Effector memory CD8-positive, alpha-beta T cell (primary cell): ENCODE data around the gene DDI2.
"Not testable (repeated sequence)": the region's sequence is repeated elsewhere in the genome, so short reads cannot be mapped to it uniquely, and the experiment has no call there.

Experiments used
- ATAC-seq: fragments of 150-1000 bp; cut with Tn5 transposase; replicated peaks from 2 replicates; pipeline ENCODE4 v1.10.0; 2021; ENCODE audit warnings: mild to moderate bottlenecking, moderate library complexity
- DNase-seq, 3 experiments: peaks; one replicate each; pipeline ENCODE4 v3.0.0; 2021
- H3K27ac Mint-ChIP-seq, 2 donors: one replicate each; pipeline ENCODE4 v1.8.0; 2022; ENCODE audit warnings: mild to moderate bottlenecking in 2 of 2, mixed read lengths in 2 of 2, moderate library complexity in 2 of 2
- H3K27me3 Mint-ChIP-seq, 2 donors: one replicate each; pipeline ENCODE4 v1.8.0; 2022; ENCODE audit warnings: mixed read lengths in 2 of 2
- H3K36me3 Mint-ChIP-seq: one replicate; pipeline ENCODE4 v1.8.0; 2022; ENCODE audit warnings: mild to moderate bottlenecking, moderate library complexity, mixed read lengths; ENCODE audit not compliant: insufficient read depth
- H3K4me1 Mint-ChIP-seq, 2 donors: one replicate each; pipeline ENCODE4 v1.8.0; 2022; ENCODE audit warnings: low read depth in 2 of 2, mixed read lengths in 2 of 2
- H3K4me3 Mint-ChIP-seq, 2 donors: one replicate each; pipeline ENCODE4 v1.8.0; 2022; ENCODE audit warnings: mild to moderate bottlenecking in 2 of 2, mixed read lengths in 2 of 2, moderate library complexity in 2 of 2
- H3K9me3 Mint-ChIP-seq, 2 donors: one replicate each; pipeline ENCODE4 v1.8.0; 2022; ENCODE audit warnings: mixed read lengths in 2 of 2

DDI2 gene

DNA sequence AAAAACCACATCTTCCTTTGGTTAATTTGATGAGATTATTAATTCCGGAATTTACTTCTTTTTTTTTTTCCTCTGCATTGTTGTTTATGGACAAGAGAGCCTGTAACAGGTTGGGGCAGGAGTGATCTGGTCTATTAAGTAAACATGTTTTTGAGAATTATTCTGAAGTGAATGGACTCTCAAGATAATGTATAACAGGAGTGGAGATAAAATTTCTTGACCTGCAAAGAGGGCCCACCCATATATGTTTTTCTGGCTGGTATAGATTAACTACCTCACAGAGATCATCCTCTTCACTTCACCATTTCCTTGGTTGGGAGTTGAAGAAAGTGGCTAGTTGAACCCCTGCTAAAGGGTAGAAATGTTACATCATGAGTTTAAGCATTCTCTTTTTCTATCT, 10.7 kb downstream of the DDI2 start:
- no peaks in the 10 kb centered on the region for H3K9me3 Mint-ChIP-seq
- H3K27ac Mint-ChIP-seq, result peak overlapping the region in 1 of 2 donors; percentile 71
- no peak for DNase-seq
- peaks cover 15 to 37% of the 10 kb centered on the region in 2 donors for H3K4me1 Mint-ChIP-seq
- ATAC-seq, result no peak
- no peak overlapping the region for H3K4me3 Mint-ChIP-seq
- no peaks in the 10 kb centered on the region for H3K27me3 Mint-ChIP-seq
- H3K36me3 Mint-ChIP-seq, result peaks cover 70% of the 10 kb centered on the region

DNA sequence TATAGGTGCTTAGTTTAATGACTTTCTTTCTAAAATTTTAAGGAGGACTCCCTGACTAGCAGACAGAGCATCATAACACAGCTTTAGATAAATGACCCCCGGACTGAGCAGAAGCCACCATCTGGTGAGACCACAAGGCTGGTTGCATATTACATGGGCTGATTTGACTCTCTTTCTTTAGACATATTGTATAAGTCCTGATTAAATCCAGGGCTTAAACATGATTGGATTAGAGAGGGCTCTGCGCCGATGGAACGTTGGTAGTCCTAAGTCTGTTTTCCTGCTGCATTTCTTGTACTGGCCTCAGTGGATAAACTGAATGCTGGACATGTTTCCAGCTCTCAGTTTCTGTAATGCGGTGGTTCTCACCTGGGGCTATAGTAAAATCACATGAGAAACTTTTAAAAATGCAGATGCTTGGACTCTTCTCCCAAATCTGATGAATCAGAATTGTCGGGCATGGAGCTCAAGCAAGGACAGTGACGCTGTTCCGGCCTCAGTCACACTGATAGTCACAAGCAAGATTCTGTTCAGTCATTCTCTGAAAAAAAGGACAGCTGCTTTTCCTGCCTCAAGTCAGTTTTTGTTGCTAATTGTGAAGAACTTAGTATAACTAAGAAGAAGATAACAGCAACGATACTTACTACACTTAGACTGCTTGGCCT, 16.6 kb downstream of the DDI2 start:
- H3K27ac Mint-ChIP-seq, result no peak overlapping the region
- peaks cover 96% of the 10 kb centered on the region for H3K36me3 Mint-ChIP-seq
- peaks cover 1 to 4% of the 10 kb centered on the region in 2 donors for H3K4me1 Mint-ChIP-seq
- H3K9me3 Mint-ChIP-seq, result no peaks in the 10 kb centered on the region
- H3K4me3 Mint-ChIP-seq, result no peak overlapping the region
- H3K27me3 Mint-ChIP-seq, result no peaks in the 10 kb centered on the region
- no peak for DNase-seq
- no peak for ATAC-seq

DNA sequence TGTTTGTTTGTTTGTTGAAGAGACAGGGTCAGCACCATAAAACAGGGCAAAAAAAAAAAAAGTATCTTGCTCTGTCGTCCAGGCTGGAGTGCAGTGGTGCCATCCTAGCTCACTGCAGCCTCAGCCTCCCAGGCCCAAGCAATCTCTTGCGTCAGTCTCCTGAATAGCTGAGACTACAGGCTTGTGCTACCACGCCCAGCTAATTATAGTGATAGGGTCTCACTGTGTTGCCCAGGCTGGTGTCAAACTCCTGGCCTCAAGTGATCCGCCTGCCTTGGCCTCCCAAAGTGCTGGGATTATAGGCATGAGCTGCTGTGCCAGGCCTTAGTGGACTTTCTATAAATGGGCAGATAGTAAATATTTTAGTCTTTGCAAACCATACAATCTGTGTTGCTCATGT, 19.2 kb downstream of the DDI2 start:
- Mint-ChIP-seq H3K4me1 (peaks cover 1 to 9% of the 10 kb centered on the region in 2 donors), H3K36me3 (peaks cover 91% of the 10 kb centered on the region), H3K27ac (no peak overlapping the region), H3K4me3 (no peak overlapping the region), H3K9me3 (no peaks in the 10 kb centered on the region), H3K27me3 (no peaks in the 10 kb centered on the region)
- ATAC-seq, result no peak
- DNase-seq, result no peak

DNA sequence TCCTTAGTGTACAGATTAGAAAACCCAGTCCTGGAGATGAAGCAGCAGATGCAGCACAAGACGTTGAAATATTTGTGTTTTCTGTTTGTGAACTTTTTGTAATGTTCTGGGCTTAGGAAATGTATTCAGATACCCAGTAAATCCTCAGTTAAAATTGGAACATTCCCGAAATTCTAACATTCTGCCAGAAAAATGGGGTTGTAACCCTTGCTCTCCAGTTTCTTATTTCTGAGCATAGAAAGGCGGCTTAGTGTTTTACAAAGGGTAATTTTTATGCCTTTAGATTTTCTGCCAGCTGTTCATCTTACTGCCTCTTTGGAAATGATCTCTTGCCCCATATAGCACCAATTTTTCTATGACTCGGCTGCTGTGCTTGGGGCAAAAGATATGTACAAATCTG, 20.6 kb downstream of the DDI2 start:
- Mint-ChIP-seq H3K36me3 (peaks cover 83% of the 10 kb centered on the region), H3K27ac (no peak overlapping the region), H3K4me3 (no peak overlapping the region)

DNA sequence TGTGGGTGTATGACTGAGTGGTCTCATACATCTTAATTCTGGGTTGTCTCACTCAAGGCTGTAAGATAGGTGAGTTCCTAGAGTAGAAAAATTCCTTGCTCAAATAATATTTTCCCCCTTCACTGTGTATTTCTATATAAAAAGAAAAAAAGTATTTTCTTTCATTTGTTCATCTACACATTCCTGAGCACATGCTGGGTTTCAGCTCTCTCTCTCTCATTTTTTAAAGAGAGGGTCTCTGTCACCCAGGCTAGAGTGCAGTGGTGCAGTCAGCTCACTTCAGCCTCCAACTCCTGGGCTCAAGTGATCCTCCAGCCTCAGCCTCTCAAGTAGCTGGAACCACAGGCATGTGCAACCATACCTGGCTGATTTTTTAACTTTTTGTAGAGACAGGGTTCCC, 22.0 kb downstream of the DDI2 start:
- H3K4me3 Mint-ChIP-seq, result no peak overlapping the region
- peaks cover 1 to 9% of the 10 kb centered on the region in 2 donors for H3K4me1 Mint-ChIP-seq
- no peaks in the 10 kb centered on the region for H3K27me3 Mint-ChIP-seq
- no peak overlapping the region for H3K27ac Mint-ChIP-seq
- peaks cover 79% of the 10 kb centered on the region for H3K36me3 Mint-ChIP-seq
- DNase-seq (no peak), ATAC-seq (no peak)
- H3K9me3 Mint-ChIP-seq, result no peaks in the 10 kb centered on the region

More for the DNA sequence above, 20.6 kb downstream of the DDI2 start:
- ATAC-seq, result no peak
- DNase-seq, result no peak
- peaks cover 1 to 9% of the 10 kb centered on the region in 2 donors for H3K4me1 Mint-ChIP-seq
- H3K27me3 Mint-ChIP-seq, result no peaks in the 10 kb centered on the region
- H3K9me3 Mint-ChIP-seq, result no peaks in the 10 kb centered on the region

DNA sequence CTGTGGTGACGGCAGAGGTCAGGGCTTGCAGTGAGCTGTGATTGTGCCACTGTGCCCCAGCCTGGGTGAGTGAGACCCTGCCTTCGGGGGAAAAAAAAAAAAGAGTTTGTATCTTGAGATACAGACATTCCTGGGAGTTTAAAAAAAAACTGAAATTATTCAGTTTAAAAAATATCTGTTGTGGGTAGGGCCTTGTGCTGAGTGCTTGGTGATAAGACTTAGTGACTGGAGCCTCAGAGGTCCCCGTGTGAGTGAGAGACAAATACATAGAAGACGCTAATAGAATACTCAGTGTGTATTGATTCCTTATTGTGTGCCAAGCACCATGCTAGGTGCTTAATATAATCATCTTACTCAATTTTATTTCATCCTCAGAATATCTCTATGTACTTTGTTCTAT, 22.7 kb downstream of the DDI2 start:
- Mint-ChIP-seq H3K27ac (no peak overlapping the region), H3K36me3 (peaks cover 79% of the 10 kb centered on the region), H3K27me3 (no peaks in the 10 kb centered on the region), H3K9me3 (no peaks in the 10 kb centered on the region), H3K4me3 (no peak overlapping the region), H3K4me1 (peaks cover 1 to 9% of the 10 kb centered on the region in 2 donors)
- ATAC-seq (no peak), DNase-seq (no peak)

DNA sequence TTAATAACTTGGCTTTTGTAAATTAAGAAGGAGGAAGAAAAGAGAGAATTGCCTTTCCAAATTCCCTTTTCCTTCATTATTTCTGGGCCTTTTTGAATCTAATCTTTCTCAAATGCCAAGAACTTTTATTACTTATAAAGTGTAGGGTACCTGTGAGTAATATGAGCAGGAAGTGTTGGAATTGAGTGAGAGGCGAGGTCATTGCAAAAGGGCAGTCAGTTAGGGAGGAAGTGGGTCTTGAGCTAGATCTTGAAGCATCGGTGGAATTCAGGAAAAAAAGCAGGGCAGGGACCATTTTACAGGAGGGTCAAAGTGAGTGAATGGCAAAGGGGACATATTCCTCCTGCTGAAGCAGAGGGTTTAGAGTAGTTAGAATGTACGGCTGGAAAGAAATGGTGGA, 23.4 kb downstream of the DDI2 start:
- H3K4me3 Mint-ChIP-seq, result no peak overlapping the region
- no peak overlapping the region for H3K27ac Mint-ChIP-seq
- H3K27me3 Mint-ChIP-seq, result no peaks in the 10 kb centered on the region
- ATAC-seq (no peak), DNase-seq (no peak)
- peaks cover 1 to 14% of the 10 kb centered on the region in 2 donors for H3K4me1 Mint-ChIP-seq
- peaks cover 79% of the 10 kb centered on the region for H3K36me3 Mint-ChIP-seq
- H3K9me3 Mint-ChIP-seq, result no peaks in the 10 kb centered on the region

DNA sequence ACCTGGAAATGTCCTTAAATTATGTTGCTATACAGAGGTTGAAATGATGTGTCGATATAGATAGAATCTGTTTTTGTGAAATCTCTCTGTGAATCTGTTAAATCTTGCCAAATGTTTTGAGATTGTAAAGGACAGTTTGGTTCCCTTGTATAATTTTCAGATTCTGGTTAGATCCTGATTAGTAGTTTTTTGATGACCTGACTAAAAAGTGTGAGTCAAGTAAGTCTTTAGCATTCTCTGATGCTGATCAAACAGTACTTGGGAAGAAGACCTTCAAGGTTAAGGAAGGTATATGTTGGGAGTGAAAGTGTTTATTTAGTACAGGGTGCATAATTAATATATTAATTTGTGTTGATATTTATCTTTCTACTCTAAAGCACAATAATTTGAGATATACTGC, 32.7 kb downstream of the DDI2 start:
- no peak overlapping the region for H3K27ac Mint-ChIP-seq
- DNase-seq, result no peak
- H3K9me3 Mint-ChIP-seq, result no peaks in the 10 kb centered on the region
- H3K4me3 Mint-ChIP-seq, result no peak overlapping the region
- no peak for ATAC-seq
- peaks cover 0 to 5% of the 10 kb centered on the region in 2 donors for H3K4me1 Mint-ChIP-seq
- H3K36me3 Mint-ChIP-seq, result peaks cover 89% of the 10 kb centered on the region
- no peaks in the 10 kb centered on the region for H3K27me3 Mint-ChIP-seq

DNA sequence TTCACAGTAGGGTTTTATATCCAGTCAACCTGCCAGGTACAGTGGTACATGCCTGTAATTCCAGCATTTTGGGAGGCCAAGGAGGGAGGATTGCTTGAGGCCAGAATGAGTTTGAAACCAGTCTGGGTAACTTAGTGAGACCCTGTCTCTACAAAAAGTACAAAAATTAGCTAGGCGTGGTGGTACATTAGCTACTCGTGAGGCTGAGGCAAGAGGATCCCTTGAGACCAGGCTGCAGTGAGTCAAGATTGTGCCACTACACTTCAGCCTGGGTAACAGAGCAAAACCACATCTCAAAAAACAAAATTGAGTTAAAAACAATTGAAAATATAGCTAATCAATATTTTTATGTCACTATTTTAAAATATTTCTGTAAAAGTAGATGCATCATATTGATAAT, 33.2 kb downstream of the DDI2 start:
- DNase-seq (no peak), ATAC-seq (no peak)
- no peak overlapping the region for H3K27ac Mint-ChIP-seq
- no peaks in the 10 kb centered on the region for H3K27me3 Mint-ChIP-seq
- peaks cover 89% of the 10 kb centered on the region for H3K36me3 Mint-ChIP-seq
- H3K4me3 Mint-ChIP-seq, result no peak overlapping the region
- no peaks in the 10 kb centered on the region for H3K9me3 Mint-ChIP-seq
- peaks cover 0 to under 1% of the 10 kb centered on the region in 2 donors for H3K4me1 Mint-ChIP-seq

DNA sequence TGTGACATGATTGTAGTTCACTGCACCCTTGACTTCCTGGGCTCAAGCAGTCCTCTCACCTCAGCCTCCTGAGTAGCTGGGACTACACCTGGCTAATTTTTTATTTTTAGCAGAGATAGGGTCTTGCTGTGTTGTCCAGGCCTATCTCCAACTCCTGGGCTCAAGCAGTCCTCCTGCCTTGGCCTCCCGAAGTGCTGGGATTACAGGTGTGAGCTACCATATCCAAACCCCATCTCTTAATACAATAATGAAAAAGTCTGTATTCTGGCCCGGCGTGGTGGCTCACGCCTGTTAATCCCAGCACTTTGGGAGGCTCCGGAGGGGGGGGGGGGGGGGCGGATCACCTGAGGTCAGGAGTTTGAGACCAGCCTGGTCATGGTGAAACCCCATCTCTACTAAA, 34.9 kb downstream of the DDI2 start:
- H3K4me1 Mint-ChIP-seq, ATAC-seq, DNase-seq, H3K27me3 Mint-ChIP-seq, H3K9me3 Mint-ChIP-seq, H3K4me3 Mint-ChIP-seq: not testable (repeated sequence)
- Mint-ChIP-seq H3K27ac (peak overlapping the region in 1 of 2 donors; percentile 44), H3K36me3 (peaks cover 83% of the 10 kb centered on the region)

DNA sequence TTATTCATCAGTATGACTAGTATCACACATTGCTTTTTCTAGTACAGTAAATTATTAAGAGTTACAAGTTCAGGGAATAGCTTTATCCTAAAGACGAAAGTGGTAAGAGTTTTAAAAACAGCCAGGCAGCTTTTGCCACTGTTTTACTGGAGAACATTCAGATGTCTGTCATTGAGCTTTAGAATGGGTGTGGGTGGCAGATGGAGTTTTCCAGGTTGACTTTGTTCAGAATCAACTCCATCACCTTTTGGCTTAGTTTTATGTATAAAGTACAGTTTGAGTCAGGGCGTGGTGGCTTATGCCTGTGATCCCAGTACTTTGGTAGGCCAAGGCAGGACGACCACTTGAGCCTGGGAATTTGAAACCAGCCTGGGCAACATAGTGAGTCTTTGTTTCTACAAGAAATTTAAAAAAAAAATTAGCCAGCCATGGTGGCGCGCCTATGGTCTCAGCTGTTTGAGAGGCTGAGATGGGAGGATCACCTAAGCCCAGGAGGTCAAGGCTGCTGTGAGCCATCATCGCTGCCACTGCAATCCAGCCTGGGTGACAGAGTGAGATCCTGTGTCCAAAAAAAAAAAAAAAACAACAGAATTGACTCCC, 36.9 kb downstream of the DDI2 start:
- Mint-ChIP-seq H3K4me1 (no peaks in the 10 kb centered on the region), H3K27me3 (no peaks in the 10 kb centered on the region), H3K36me3 (peaks cover 67% of the 10 kb centered on the region), H3K27ac (no peak overlapping the region), H3K4me3 (no peak overlapping the region), H3K9me3 (no peaks in the 10 kb centered on the region)
- no peak for DNase-seq
- ATAC-seq, result no peak

DNA sequence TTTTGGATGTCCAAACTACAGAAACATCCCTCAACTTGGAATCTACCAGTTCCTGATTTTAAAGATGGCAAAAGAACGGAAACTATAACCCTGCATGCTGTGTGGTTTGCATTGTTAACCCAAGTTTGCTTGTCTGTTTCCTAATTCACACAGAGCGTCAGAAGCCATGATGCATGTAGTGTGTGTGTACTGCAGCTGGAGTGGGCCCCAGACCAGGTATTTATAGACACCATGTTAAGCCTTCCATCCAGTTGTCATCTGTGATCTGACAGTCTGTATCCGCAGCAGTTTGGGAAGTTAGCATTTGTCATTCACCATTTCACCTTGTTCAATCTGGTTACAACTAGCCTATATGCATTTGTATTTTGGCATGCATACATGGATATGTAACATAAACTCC, 39.2 kb downstream of the DDI2 start:
- Mint-ChIP-seq H3K27ac (no peak overlapping the region), H3K27me3 (no peaks in the 10 kb centered on the region), H3K9me3 (no peaks in the 10 kb centered on the region), H3K36me3 (peaks cover 68% of the 10 kb centered on the region), H3K4me1 (no peaks in the 10 kb centered on the region), H3K4me3 (no peak overlapping the region)
- DNase-seq (no peak), ATAC-seq (no peak)

DNA sequence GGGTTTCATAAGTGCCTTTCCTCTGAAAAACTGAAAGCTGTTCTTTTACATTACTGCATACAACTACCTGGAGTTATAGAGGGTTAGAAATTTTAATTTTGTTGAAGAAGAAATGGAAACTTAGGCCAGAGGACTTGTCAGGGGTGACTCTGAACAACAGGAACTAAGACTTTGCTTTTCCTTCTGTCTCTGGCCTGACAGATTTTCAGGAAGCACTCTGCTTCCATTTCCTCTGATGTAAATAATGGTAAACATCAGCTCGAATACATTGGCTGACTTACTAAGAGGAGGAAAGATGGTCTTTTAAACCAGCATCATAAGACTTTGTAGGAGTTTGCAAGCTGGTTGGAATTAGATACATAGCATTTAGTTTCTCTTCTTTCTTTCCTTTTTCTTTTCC, 39.8 kb downstream of the DDI2 start:
- Mint-ChIP-seq H3K27ac (no peak overlapping the region), H3K4me1 (no peaks in the 10 kb centered on the region), H3K27me3 (no peaks in the 10 kb centered on the region), H3K9me3 (no peaks in the 10 kb centered on the region), H3K4me3 (no peak overlapping the region), H3K36me3 (peaks cover 68% of the 10 kb centered on the region)
- DNase-seq (no peak), ATAC-seq (no peak)

DNA sequence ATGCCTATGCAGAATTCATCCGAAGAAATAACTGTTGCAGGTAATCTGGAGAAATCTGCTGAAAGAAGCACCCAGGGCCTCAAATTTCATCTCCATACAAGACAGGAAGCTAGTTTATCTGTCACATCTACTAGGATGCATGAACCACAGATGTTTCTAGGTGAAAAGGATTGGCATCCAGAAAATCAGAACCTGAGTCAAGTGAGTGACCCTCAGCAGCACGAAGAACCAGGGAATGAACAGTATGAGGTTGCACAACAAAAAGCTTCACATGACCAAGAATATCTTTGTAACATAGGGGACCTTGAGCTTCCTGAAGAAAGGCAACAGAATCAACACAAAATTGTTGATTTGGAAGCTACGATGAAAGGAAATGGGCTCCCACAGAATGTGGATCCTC, 42.9 kb downstream of the DDI2 start:
- Mint-ChIP-seq H3K36me3 (peaks cover 38% of the 10 kb centered on the region), H3K9me3 (no peaks in the 10 kb centered on the region), H3K27me3 (no peaks in the 10 kb centered on the region), H3K4me1 (no peaks in the 10 kb centered on the region), H3K27ac (peak overlapping the region in 1 of 2 donors; percentile 29), H3K4me3 (no peak overlapping the region)
- ATAC-seq (no peak), DNase-seq (no peak)
